OCI-LY7 (cell line): ENCODE data around the gene SLAMF7. TPM values are rescaled to one million over a fixed set of nuclear protein-coding genes. Genes with fewer than 3 reads are reported as not detected.

Experiments
- BruUV-seq: library from RNA; stranded (reverse); fragments of 400-500 nt; replicated peaks from 2 replicates; lab custom pipeline; 2021; lab: Mats Ljungman, UMichigan
- CTCF ChIA-PET: fragments of 300-600 bp; sonication (Branson Sonifier 250); formaldehyde crosslinking; loops from one replicate; lab custom pipeline; 2022; ENCODE audit warnings: antibody characterized with exemption; ENCODE audit not compliant: unreplicated experiment; lab: Charles Lee
- POLR2A ChIA-PET: fragments of 300-600 bp; sonication (Branson Sonifier 250); formaldehyde crosslinking; loops from one replicate; lab custom pipeline; 2022; ENCODE audit warnings: antibody characterized with exemption; lab: Charles Lee
- DNase-seq: peaks from one replicate; pipeline ENCODE4 v3.0.0-alpha.2; 2015; ENCODE audit warnings: low spot score
- H2AFZ ChIP-seq: fragments of 200-600 bp; sonication (generic), shearing (Covaris generic); 2 replicates; pipeline ENCODE4 v1.6.1; 2014; ENCODE audit warnings: mild to moderate bottlenecking, antibody characterized with exemption, low read length, moderate library complexity
- H3K27ac ChIP-seq: fragments of 200-600 bp; sonication (generic); 2 replicates; pipeline ENCODE4 v1.5.1; 2014; ENCODE audit warnings: mixed run types, low read depth, mild to moderate bottlenecking, moderate library complexity, low read length, inconsistent platforms; ENCODE audit not compliant: poor library complexity, severe bottlenecking
- H3K36me3 ChIP-seq: fragments of 200-600 bp; sonication (generic); 2 replicates; pipeline ENCODE4 v1.6.1; 2014; ENCODE audit warnings: mild to moderate bottlenecking, antibody characterized with exemption, low read length, moderate library complexity, mixed read lengths; ENCODE audit not compliant: insufficient read depth
- H3K4me1 ChIP-seq: fragments of 200-600 bp; sonication (generic); 2 replicates; pipeline ENCODE4 v1.5.1; 2014; ENCODE audit warnings: mild to moderate bottlenecking, low read length; ENCODE audit not compliant: insufficient read depth, poor library complexity, severe bottlenecking
- H3K4me2 ChIP-seq: fragments of 200-600 bp; sonication (generic); 2 replicates; pipeline ENCODE4 v1.6.1; 2014; ENCODE audit warnings: mild to moderate bottlenecking, low read length
- H3K4me3 ChIP-seq: fragments of 200-600 bp; sonication (generic); 2 replicates; pipeline ENCODE4 v1.5.1; 2014; ENCODE audit warnings: mild to moderate bottlenecking, low read depth, low read length; ENCODE audit not compliant: poor library complexity, severe bottlenecking
- H3K79me2 ChIP-seq: fragments of 200-600 bp; sonication (generic); 2 replicates; pipeline ENCODE4 v1.6.1; 2016; ENCODE audit warnings: low read depth, mild to moderate bottlenecking, low read length, moderate library complexity, mixed read lengths; ENCODE audit not compliant: insufficient read depth
- H3K9me2 ChIP-seq: fragments of 200-600 bp; sonication (generic); 2 replicates; pipeline ENCODE4 v1.6.1; 2016; ENCODE audit warnings: mild to moderate bottlenecking, low read length, mixed read lengths; ENCODE audit not compliant: insufficient read depth
- H3K9me3 ChIP-seq: fragments of 200-600 bp; sonication (generic); 2 replicates; pipeline ENCODE4 v1.6.1; 2014; ENCODE audit warnings: mild to moderate bottlenecking, mixed run types, low read length, mixed read lengths
- H4K20me1 ChIP-seq: fragments of 200-600 bp; sonication (generic); 2 replicates; pipeline ENCODE4 v1.6.1; 2014; ENCODE audit warnings: mild to moderate bottlenecking, antibody characterized with exemption, low read length, moderate library complexity, mixed read lengths; ENCODE audit not compliant: insufficient read depth
- EZH2phosphoT487 ChIP-seq: fragments of 200-600 bp; sonication (generic); IDR thresholded peaks from 2 replicates; pipeline ENCODE4 v1.6.1; 2018; ENCODE audit warnings: low read depth, borderline replicate concordance, mild to moderate bottlenecking, mixed run types, antibody characterized with exemption, low read length, moderate library complexity, mixed read lengths
- intact Hi-C: fragments of 100-400 bp; cut with micrococcal nuclease; formaldehyde crosslinking; loops from one replicate; pipeline ENCODE4 v1.10.0; 2022; ENCODE audit not compliant: unreplicated experiment
- total RNA-seq, 2 experiments: library from RNA; depleted of rRNA in 1 of 2; stranded (reverse); fragments of >200 nt in 1 of 2; shearing (Covaris generic) in 1 of 2; gene quantifications; 2 replicates each; pipeline ENCODE4 v1.2.3, GENCODE V29; 2014 to 2022
- TF ChIP-seq, protein P1 (sequence below): fragments of 200-600 bp; sonication (generic); conservative IDR thresholded peaks from 2 replicates; pipeline ENCODE4 v1.5.1; 2014; ENCODE audit warnings: mild to moderate bottlenecking, antibody characterized with exemption, low read length, moderate library complexity, mixed read lengths

SLAMF7 gene
- total RNA-seq, 2 experiments from 2014 or later: not detected

DNA sequence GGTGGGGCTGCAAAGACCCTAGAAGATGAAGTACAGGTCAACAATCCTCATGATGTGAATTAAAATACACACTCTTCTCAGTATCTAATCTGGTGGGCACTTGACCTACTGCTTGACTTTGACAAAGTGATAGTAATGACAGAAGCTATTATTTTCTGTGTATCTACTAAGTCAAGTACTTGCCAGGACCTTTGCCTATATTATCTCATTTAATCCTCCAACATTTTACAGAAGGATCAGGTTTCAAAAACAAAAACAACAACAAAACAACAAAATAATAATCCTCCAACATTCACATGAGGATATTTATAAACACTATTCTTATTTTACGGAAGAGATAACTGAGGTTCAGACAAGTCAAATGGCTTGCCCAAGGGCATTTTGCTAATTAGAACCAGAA lies 23.0 kb upstream of the SLAMF7 start:
- no peak overlapping the region for H3K4me2 ChIP-seq
- ChIA-PET CTCF (no interaction called here), POLR2A (interaction anchor here (0.8 to 1.4 kb wide), 3 partner anchors 9 to 32 kb away, joined by 3 to 6 read pairs (median 4); no protein-coding TSS in a partner anchor)
- intact Hi-C loops: no loop called here
- no peak overlapping the region for H3K27ac ChIP-seq
- peaks cover 26% of the 10 kb centered on the region for H3K79me2 ChIP-seq
- H3K36me3 ChIP-seq: no peaks in the 10 kb centered on the region
- no peaks in the 10 kb centered on the region for H3K9me2 ChIP-seq
- peaks cover 27% of the 10 kb centered on the region for H3K4me1 ChIP-seq
- H3K4me3 ChIP-seq: no peak overlapping the region
- DNase-seq: no peak
- H3K9me3 ChIP-seq: no peaks in the 10 kb centered on the region
- TF ChIP-seq EZH2phosphoT487: no peak
- TF ChIP-seq, protein P1, sequence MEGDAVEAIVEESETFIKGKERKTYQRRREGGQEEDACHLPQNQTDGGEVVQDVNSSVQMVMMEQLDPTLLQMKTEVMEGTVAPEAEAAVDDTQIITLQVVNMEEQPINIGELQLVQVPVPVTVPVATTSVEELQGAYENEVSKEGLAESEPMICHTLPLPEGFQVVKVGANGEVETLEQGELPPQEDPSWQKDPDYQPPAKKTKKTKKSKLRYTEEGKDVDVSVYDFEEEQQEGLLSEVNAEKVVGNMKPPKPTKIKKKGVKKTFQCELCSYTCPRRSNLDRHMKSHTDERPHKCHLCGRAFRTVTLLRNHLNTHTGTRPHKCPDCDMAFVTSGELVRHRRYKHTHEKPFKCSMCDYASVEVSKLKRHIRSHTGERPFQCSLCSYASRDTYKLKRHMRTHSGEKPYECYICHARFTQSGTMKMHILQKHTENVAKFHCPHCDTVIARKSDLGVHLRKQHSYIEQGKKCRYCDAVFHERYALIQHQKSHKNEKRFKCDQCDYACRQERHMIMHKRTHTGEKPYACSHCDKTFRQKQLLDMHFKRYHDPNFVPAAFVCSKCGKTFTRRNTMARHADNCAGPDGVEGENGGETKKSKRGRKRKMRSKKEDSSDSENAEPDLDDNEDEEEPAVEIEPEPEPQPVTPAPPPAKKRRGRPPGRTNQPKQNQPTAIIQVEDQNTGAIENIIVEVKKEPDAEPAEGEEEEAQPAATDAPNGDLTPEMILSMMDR: no peak
- no peaks in the 10 kb centered on the region for H4K20me1 ChIP-seq
- no TSS peak for BruUV-seq
- no peak overlapping the region for H2AFZ ChIP-seq

DNA sequence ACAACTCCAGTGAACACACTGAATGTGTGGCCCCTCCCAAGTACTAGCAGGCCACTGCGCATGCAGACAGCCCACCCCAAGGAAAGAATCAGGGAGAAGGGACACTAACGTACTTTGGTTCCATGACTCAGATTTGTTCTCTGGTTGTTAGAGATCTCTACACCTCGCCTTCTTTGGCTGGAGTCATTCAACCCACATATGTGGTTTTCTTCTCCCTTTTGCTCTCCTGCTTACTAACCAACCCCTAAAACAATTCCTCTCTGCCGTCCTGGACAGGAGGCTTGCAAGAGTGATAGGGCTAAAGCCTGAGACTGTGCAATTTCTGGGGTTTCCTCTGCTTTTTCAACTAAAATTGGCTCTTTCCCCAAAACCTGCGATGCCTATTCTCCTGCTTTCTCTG lies 21.7 kb upstream of the SLAMF7 start:
- no peak overlapping the region for H3K4me2 ChIP-seq
- no peak overlapping the region for H3K27ac ChIP-seq
- no peak for DNase-seq
- H3K4me3 ChIP-seq: no peak overlapping the region
- no peaks in the 10 kb centered on the region; the same call in 1 of the 2 replicates for H3K36me3 ChIP-seq
- intact Hi-C loops: no loop called here
- H4K20me1 ChIP-seq: no peaks in the 10 kb centered on the region
- BruUV-seq: no TSS peak
- no peak overlapping the region for H2AFZ ChIP-seq
- POLR2A ChIA-PET: no interaction called here
- peaks cover 13% of the 10 kb centered on the region; the same call in 1 of the 2 replicates for H3K79me2 ChIP-seq
- H3K9me3 ChIP-seq: peaks cover 5% of the 10 kb centered on the region; the same call in 1 of the 2 replicates
- peaks cover 23% of the 10 kb centered on the region for H3K4me1 ChIP-seq
- CTCF ChIA-PET: no interaction called here
- TF ChIP-seq, protein P1: no peak
- TF ChIP-seq EZH2phosphoT487: no peak
- no peaks in the 10 kb centered on the region for H3K9me2 ChIP-seq

DNA sequence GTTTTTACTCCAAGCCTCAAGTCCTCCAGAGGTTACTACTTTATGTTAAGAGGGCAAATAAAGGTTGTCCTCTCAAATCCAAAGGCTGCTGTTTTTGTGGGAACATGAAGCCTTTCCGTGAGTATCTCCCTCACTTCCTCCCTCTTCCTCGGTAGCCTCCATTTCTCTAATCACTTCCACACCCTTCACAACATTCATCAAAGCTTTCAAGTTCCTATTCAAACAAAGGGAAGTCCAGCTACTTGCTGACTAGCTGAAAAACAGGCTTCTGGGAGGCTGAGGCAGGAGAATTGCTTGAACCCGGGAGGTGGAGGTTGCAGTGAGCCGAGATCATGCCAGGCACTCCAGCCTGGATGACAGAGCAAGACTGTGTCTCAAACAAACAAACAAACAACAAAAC lies 20.8 kb upstream of the SLAMF7 start:
- TF ChIP-seq EZH2phosphoT487: no peak
- TF ChIP-seq, protein P1: no peak
- ChIA-PET CTCF (no interaction called here), POLR2A (no interaction called here)
- H3K4me3 ChIP-seq: no peak overlapping the region
- H3K27ac ChIP-seq: no peak overlapping the region
- no peak overlapping the region for H2AFZ ChIP-seq
- no peaks in the 10 kb centered on the region; the same call in 1 of the 2 replicates for H3K36me3 ChIP-seq
- no peak overlapping the region for H3K4me2 ChIP-seq
- no TSS peak for BruUV-seq
- H3K9me2 ChIP-seq: no peaks in the 10 kb centered on the region
- no peaks in the 10 kb centered on the region for H4K20me1 ChIP-seq
- intact Hi-C loops: no loop called here
- H3K9me3 ChIP-seq: peaks cover 5% of the 10 kb centered on the region; the same call in 1 of the 2 replicates
- H3K79me2 ChIP-seq: peaks cover 4% of the 10 kb centered on the region; the same call in 1 of the 2 replicates
- H3K4me1 ChIP-seq: peaks cover 14% of the 10 kb centered on the region
- DNase-seq: no peak
